ENCODE measurements around the gene TTLL5.
A peak's percentile ranks its signal among the peaks of the same experiment; 100 is the strongest.

The TTLL5 gene

GRCh38 chr14:75660630-75661498, at the start of gene TTLL5, which contains the start of gene ERG28:
TTLL5 (plus strand) TSS chr14:75661246; CDS start chr14:75663150, 1,904 bp downstream.
ERG28 (minus strand) TSS chr14:75660876; CDS start chr14:75657502, 3,374 bp downstream.
- DNase-seq (ENCODE audit: low read depth in 1 of 2, low spot score in 1 of 2), result peak; percentile 90 to 96

GRCh38 chr14:75612157-75612556, 48.9 kb upstream of the TTLL5 start:
- no peak for DNase-seq (ENCODE audit: low read depth in 1 of 2, low spot score in 1 of 2)

- no peak for DNase-seq (ENCODE audit: low read depth in 1 of 2, low spot score in 1 of 2)
Observed at GRCh38 chr14:75614179-75614578, 46.9 kb upstream of the TTLL5 start.

- no peak for DNase-seq (ENCODE audit: low read depth in 1 of 2, low spot score in 1 of 2)
Observed at GRCh38 chr14:75615200-75615599, 45.8 kb upstream of the TTLL5 start.

- no peak for DNase-seq (ENCODE audit: low read depth in 1 of 2, low spot score in 1 of 2)
Observed at GRCh38 chr14:75619548-75619947, 41.5 kb upstream of the TTLL5 start.

GRCh38 chr14:75625034-75625433, 36.0 kb upstream of the TTLL5 start:
- no peak for DNase-seq (ENCODE audit: low read depth in 1 of 2, low spot score in 1 of 2)

GRCh38 chr14:75626396-75626795, 34.6 kb upstream of the TTLL5 start:
- no peak for DNase-seq (ENCODE audit: low read depth in 1 of 2, low spot score in 1 of 2)

- DNase-seq (ENCODE audit: low read depth in 1 of 2, low spot score in 1 of 2), result no peak
Observed at GRCh38 chr14:75626863-75627262, 34.2 kb upstream of the TTLL5 start.

GRCh38 chr14:75627406-75627805, 33.6 kb upstream of the TTLL5 start:
- no peak for DNase-seq (ENCODE audit: low read depth in 1 of 2, low spot score in 1 of 2)

GRCh38 chr14:75628816-75629215, 32.2 kb upstream of the TTLL5 start:
- no peak for DNase-seq (ENCODE audit: low read depth in 1 of 2, low spot score in 1 of 2)

- no peak for DNase-seq (ENCODE audit: low read depth in 1 of 2, low spot score in 1 of 2)
Observed at GRCh38 chr14:75630695-75631452, 30.2 kb upstream of the TTLL5 start.

GRCh38 chr14:75631453-75631831, 29.6 kb upstream of the TTLL5 start:
- DNase-seq (ENCODE audit: low read depth in 1 of 2, low spot score in 1 of 2), result no peak

GRCh38 chr14:75634848-75635247, 26.2 kb upstream of the TTLL5 start:
- DNase-seq (ENCODE audit: low read depth in 1 of 2, low spot score in 1 of 2), result no peak

GRCh38 chr14:75636100-75636692, 24.9 kb upstream of the TTLL5 start:
- no peak for DNase-seq (ENCODE audit: low read depth in 1 of 2, low spot score in 1 of 2)

- DNase-seq (ENCODE audit: low read depth in 1 of 2, low spot score in 1 of 2), result no peak
Observed at GRCh38 chr14:75640876-75641275, 20.2 kb upstream of the TTLL5 start.

GRCh38 chr14:75643985-75644384, 17.1 kb upstream of the TTLL5 start:
- no peak for DNase-seq (ENCODE audit: low read depth in 1 of 2, low spot score in 1 of 2)

GRCh38 chr14:75645056-75645455, 16.0 kb upstream of the TTLL5 start:
- no peak for DNase-seq (ENCODE audit: low read depth in 1 of 2, low spot score in 1 of 2)

- DNase-seq (ENCODE audit: low read depth in 1 of 2, low spot score in 1 of 2), result no peak
Observed at GRCh38 chr14:75646762-75647161, 14.3 kb upstream of the TTLL5 start.

- DNase-seq (ENCODE audit: low read depth in 1 of 2, low spot score in 1 of 2), result no peak
Observed at GRCh38 chr14:75647640-75648039, 13.4 kb upstream of the TTLL5 start.

- no peak for DNase-seq (ENCODE audit: low read depth in 1 of 2, low spot score in 1 of 2)
Observed at GRCh38 chr14:75648066-75648838, 12.8 kb upstream of the TTLL5 start.

GRCh38 chr14:75649337-75649736, 11.7 kb upstream of the TTLL5 start:
- no peak for DNase-seq (ENCODE audit: low read depth in 1 of 2, low spot score in 1 of 2)

All from activated T-helper 1 cell treated with anti-CD3 and anti-CD28 coated beads, Interleukin-2, amount 50 U/mL, for 16 hours (primary cell).